HepG2 (cell line): ENCODE measurements around the gene FOXA3. TPM values are rescaled to one million over a fixed set of nuclear protein-coding genes. Genes with fewer than 3 reads are reported as not detected.

ENCODE experiments used
- ADNP ChIP-seq: sonication (generic); formaldehyde crosslinking; IDR thresholded peaks from 2 replicates; pipeline ENCODE4 v1.4.0; 2020; ENCODE audit warnings: missing genetic modification reagents
- AFF4 ChIP-seq: sonication (generic); formaldehyde crosslinking; IDR thresholded peaks from 2 replicates; pipeline ENCODE4 v1.4.0; 2020; ENCODE audit warnings: missing genetic modification reagents
- AGO2 ChIP-seq: fragments of 200-400 bp; formaldehyde crosslinking; optimal IDR thresholded peaks from 2 replicates; pipeline ENCODE3; 2017; ENCODE audit warnings: mild to moderate bottlenecking, low read depth, low read length, moderate library complexity
- MATR3 ChIP-seq: sonication (generic); formaldehyde crosslinking; IDR thresholded peaks from 2 replicates; pipeline ENCODE4 v1.4.0; 2020; ENCODE audit warnings: missing genetic modification reagents
- MYNN ChIP-seq: sonication (generic); formaldehyde crosslinking; IDR thresholded peaks from 2 replicates; pipeline ENCODE4 v1.4.0; 2020; ENCODE audit warnings: mild to moderate bottlenecking, low read depth, missing genetic modification reagents
- NAIF1 ChIP-seq: sonication (generic); formaldehyde crosslinking; IDR thresholded peaks from 2 replicates; pipeline ENCODE4 v1.5.0; 2020; ENCODE audit warnings: mild to moderate bottlenecking, missing genetic modification reagents, borderline replicate concordance
- NFE2 ChIP-seq: sonication (generic); formaldehyde crosslinking; IDR thresholded peaks from 2 replicates; pipeline ENCODE4 v1.4.0; 2020; ENCODE audit warnings: missing genetic modification reagents
- NKX3-1 ChIP-seq: sonication (generic); formaldehyde crosslinking; IDR thresholded peaks from 2 replicates; pipeline ENCODE4 v1.5.0; 2020; ENCODE audit warnings: missing genetic modification reagents
- PRMT3 ChIP-seq: sonication (generic); formaldehyde crosslinking; IDR thresholded peaks from 2 replicates; pipeline ENCODE4 v1.8.1; 2022; ENCODE audit warnings: low read depth, mild to moderate bottlenecking, moderate library complexity, missing genetic modification reagents, borderline replicate concordance
- RELA ChIP-seq: sonication (generic); formaldehyde crosslinking; IDR thresholded peaks from 2 replicates; pipeline ENCODE4 v1.4.0; 2020; ENCODE audit warnings: missing genetic modification reagents
- REPIN1 ChIP-seq: sonication (generic); formaldehyde crosslinking; IDR thresholded peaks from 2 replicates; pipeline ENCODE4 v1.8.0; 2022; ENCODE audit warnings: missing genetic modification reagents, low read depth, mild to moderate bottlenecking, borderline replicate concordance
- SIX1 ChIP-seq: sonication (generic); formaldehyde crosslinking; IDR thresholded peaks from 2 replicates; pipeline ENCODE4 v1.4.0; 2020; ENCODE audit warnings: missing genetic modification reagents, borderline replicate concordance
- ZBTB39 ChIP-seq: sonication (generic); formaldehyde crosslinking; IDR thresholded peaks from 2 replicates; pipeline ENCODE4 v1.5.0; 2020; ENCODE audit warnings: missing genetic modification reagents
- ZNF205 ChIP-seq: IDR thresholded peaks from 2 replicates; pipeline ENCODE4 v1.6.1; 2018; ENCODE audit warnings: missing biosample characterization, missing genetic modification reagents
- ZNF564 ChIP-seq: sonication (generic); formaldehyde crosslinking; IDR thresholded peaks from 2 replicates; pipeline ENCODE4 v1.8.1; 2023; ENCODE audit warnings: mild to moderate bottlenecking, missing genetic modification reagents
- polyA plus RNA-seq, 8 experiments: library from polyadenylated mRNA; depleted of rRNA in 3 of 8; stranded (reverse) in 7 of 8; unstranded in 1 of 8; fragments of >200 nt; fragmentation: Illumina TruSeq in 4 of 8; extraction: Trizol in 4 of 8; gene quantifications; 2 replicates each; pipeline versions ENCODE4 v1.2.1 to v1.2.3, GENCODE V29; 2011 to 2016; ENCODE audit warnings: low read depth in 4 of 8, missing spikeins in 1 of 8, mixed read lengths in 1 of 8; ENCODE audit not compliant: insufficient read depth in 1 of 8
- total RNA-seq, 5 experiments: library from RNA; depleted of rRNA; stranded (reverse); fragments of >200 nt; fragmentation: Illumina TruSeq; extraction: Trizol; gene quantifications; 2 replicates each; pipeline ENCODE4 v1.2.3, GENCODE V29; 2016; ENCODE audit warnings: low read depth in 1 of 5
- TF ChIP-seq, protein P1 (sequence below): conservative IDR thresholded peaks from 2 replicates; pipeline ENCODE4 v1.6.1; 2018; ENCODE audit warnings: missing genetic modification reagents
- TF ChIP-seq, protein P2 (sequence below): sonication (generic); formaldehyde crosslinking; IDR thresholded peaks from 2 replicates; pipeline ENCODE4 v1.5.0; 2020; ENCODE audit warnings: mild to moderate bottlenecking, missing genetic modification reagents

Gene FOXA3
- total and polyA plus RNA-seq, 2 of the 13 experiments (the other 11 are each of a cell fraction or from before 2014, with no cell fraction given) = 29.8 to 47.6 TPM

- TF ChIP-seq, protein P1, sequence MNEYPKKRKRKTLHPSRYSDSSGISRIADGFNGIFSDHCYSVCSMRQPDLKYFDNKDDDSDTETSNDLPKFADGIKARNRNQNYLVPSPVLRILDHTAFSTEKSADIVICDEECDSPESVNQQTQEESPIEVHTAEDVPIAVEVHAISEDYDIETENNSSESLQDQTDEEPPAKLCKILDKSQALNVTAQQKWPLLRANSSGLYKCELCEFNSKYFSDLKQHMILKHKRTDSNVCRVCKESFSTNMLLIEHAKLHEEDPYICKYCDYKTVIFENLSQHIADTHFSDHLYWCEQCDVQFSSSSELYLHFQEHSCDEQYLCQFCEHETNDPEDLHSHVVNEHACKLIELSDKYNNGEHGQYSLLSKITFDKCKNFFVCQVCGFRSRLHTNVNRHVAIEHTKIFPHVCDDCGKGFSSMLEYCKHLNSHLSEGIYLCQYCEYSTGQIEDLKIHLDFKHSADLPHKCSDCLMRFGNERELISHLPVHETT (CRISPR knock-in tag) = no peak
- TF ChIP-seq REPIN1 (CRISPR knock-in tag) (0 out of 2 replicates have a peak, but pooled peaks have one; percentile 9), NFE2 (CRISPR knock-in tag) (no peak), SIX1 (CRISPR knock-in tag) (no peak), ADNP (CRISPR knock-in tag) (no peak), NAIF1 (0 out of 2 replicates have a peak, but pooled peaks have one; percentile 43), ZNF564 (no peak), NKX3-1 (CRISPR knock-in tag) (no peak), ZBTB39 (CRISPR knock-in tag) (no peak), AGO2 (no peak), MYNN (CRISPR knock-in tag) (no peak), RELA (CRISPR knock-in tag) (no peak), PRMT3 (CRISPR knock-in tag) (no peak), AFF4 (CRISPR knock-in tag) (no peak), ZNF205 (CRISPR knock-in tag) (peak; percentile 47; the same call in 1 of the 2 replicates), MATR3 (no peak)
- TF ChIP-seq, protein P2, sequence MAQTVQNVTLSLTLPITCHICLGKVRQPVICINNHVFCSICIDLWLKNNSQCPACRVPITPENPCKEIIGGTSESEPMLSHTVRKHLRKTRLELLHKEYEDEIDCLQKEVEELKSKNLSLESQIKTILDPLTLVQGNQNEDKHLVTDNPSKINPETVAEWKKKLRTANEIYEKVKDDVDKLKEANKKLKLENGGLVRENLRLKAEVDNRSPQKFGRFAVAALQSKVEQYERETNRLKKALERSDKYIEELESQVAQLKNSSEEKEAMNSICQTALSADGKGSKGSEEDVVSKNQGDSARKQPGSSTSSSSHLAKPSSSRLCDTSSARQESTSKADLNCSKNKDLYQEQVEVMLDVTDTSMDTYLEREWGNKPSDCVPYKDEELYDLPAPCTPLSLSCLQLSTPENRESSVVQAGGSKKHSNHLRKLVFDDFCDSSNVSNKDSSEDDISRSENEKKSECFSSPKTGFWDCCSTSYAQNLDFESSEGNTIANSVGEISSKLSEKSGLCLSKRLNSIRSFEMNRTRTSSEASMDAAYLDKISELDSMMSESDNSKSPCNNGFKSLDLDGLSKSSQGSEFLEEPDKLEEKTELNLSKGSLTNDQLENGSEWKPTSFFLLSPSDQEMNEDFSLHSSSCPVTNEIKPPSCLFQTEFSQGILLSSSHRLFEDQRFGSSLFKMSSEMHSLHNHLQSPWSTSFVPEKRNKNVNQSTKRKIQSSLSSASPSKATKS (CRISPR knock-in tag) = no peak
Observed at GRCh38 chr19:45902651-45903625, 38.8 kb downstream of the FOXA3 start (continued).
